ENCODE measurements around the gene CDKAL1. TPM values are rescaled to one million over a fixed set of nuclear protein-coding genes. Genes with fewer than 3 reads are reported as not detected.
"Not testable (repeated sequence)": the region's sequence is repeated elsewhere in the genome, so short reads cannot be mapped to it uniquely, and the experiment has no call there.

The CDKAL1 gene
- total and polyA plus RNA-seq, 2 donors: 9.8 to 19.9 TPM

DNA sequence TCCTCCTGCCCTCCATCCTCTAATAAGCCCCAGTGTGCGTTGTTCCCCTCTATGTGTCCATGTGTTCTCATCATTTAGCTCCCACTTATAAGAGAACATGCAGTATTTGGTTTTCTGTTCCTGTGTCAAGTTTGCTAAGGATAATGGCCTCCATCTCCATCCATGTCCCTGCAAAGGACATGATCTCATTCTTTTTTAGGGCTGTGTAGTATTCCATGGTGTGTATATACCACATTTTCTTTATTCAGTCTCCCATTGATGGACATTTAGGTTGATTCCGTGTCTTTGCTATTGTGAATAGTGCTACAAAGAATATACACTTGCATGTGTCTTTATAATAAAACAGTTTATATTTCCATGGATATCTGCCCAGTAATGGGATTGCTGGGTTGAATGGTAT, 75.7 kb downstream of the CDKAL1 start:
- WGBS: 98% methylated on average over 2 of the region's 2 CpGs
- H3K27ac ChIP-seq (ENCODE audit: low read depth in 1 of 2, low read length in 1 of 2); H3K27me3 ChIP-seq (ENCODE audit: control insufficient read depth in 2 of 2, insufficient read depth in 1 of 2, low read length in 1 of 2); H3K36me3 ChIP-seq (ENCODE audit: control insufficient read depth in 2 of 2, insufficient read depth in 2 of 2, low read length in 1 of 2); H3K4me3 ChIP-seq (ENCODE audit: low read length in 2 of 2); H3K4me1 ChIP-seq (ENCODE audit: control insufficient read depth in 2 of 2, insufficient read depth in 2 of 2, low read length in 2 of 2); DNase-seq (ENCODE audit: low read depth in 6 of 9, low spot score in 9 of 9); H3K9me3 ChIP-seq (ENCODE audit: control insufficient read depth in 2 of 2, insufficient read depth in 1 of 2, low read length in 1 of 2): not testable (repeated sequence)

- Histone ChIP-seq H3K4me3 (ENCODE audit: low read length in 2 of 2) (no peak overlapping the region), H3K27me3 (ENCODE audit: control insufficient read depth in 2 of 2, insufficient read depth in 1 of 2, low read length in 1 of 2) (no peaks in the 10 kb centered on the region), H3K9me3 (ENCODE audit: control insufficient read depth in 2 of 2, insufficient read depth in 1 of 2, low read length in 1 of 2) (no peaks in the 10 kb centered on the region), H3K4me1 (ENCODE audit: control insufficient read depth in 2 of 2, insufficient read depth in 2 of 2, low read length in 2 of 2) (no peaks in the 10 kb centered on the region), H3K36me3 (ENCODE audit: control insufficient read depth in 2 of 2, insufficient read depth in 2 of 2, low read length in 1 of 2) (peaks cover 0 to 3% of the 10 kb centered on the region in 2 donors), H3K27ac (ENCODE audit: low read depth in 1 of 2, low read length in 1 of 2) (no peak overlapping the region)
- DNase-seq (ENCODE audit: low read depth in 6 of 9, low spot score in 9 of 9): no peak
- WGBS: 100% methylated on average over 2 of the region's 2 CpGs
Measured at GRCh38 chr6:20610636-20611370, 76.5 kb downstream of the CDKAL1 start.

DNA sequence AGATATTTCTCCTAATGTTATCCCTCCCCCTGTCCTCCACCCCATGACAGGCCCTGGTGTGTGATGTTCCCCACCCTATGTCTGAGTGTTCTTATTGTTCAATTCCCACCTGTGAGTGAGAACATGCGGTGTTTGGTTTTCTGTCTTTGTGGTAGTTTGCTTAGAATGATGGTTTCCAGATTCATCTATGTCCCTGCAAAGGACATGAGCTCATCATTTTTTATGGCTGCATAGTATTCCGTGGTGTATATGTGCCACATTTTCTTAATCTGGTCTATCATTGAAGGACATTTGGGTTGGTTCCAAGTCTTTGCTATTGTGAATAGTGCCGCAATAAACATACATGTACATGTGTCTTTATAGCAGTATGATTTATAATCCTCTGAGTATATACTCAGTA, 83.3 kb downstream of the CDKAL1 start:
- not testable (repeated sequence) for H3K27ac ChIP-seq (ENCODE audit: low read depth in 1 of 2, low read length in 1 of 2); H3K9me3 ChIP-seq (ENCODE audit: control insufficient read depth in 2 of 2, insufficient read depth in 1 of 2, low read length in 1 of 2); H3K4me3 ChIP-seq (ENCODE audit: low read length in 2 of 2); DNase-seq (ENCODE audit: low read depth in 6 of 9, low spot score in 9 of 9); H3K36me3 ChIP-seq (ENCODE audit: control insufficient read depth in 2 of 2, insufficient read depth in 2 of 2, low read length in 1 of 2); H3K27me3 ChIP-seq (ENCODE audit: control insufficient read depth in 2 of 2, insufficient read depth in 1 of 2, low read length in 1 of 2); H3K4me1 ChIP-seq (ENCODE audit: control insufficient read depth in 2 of 2, insufficient read depth in 2 of 2, low read length in 2 of 2)
- 99% methylated on average over 3 of the region's 3 CpGs for WGBS

DNA sequence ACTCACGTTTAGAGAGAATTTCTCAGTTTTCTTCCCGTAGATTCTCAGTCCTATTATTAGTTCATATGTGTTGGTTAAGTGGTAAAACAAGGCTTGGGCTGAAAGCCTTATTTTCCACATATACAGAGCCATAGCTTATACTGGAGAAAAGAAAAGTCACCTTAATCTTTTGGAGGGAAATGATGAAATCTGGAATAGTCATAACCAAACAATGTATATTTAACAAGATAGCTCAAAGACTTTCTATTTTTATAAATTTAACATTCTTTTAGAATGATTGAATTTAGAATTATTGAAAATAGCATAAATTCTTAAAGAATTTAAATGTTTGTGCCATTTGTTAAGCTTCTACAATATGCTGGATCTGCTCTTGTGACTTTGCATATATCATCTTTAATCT, 85.8 kb downstream of the CDKAL1 start:
- Histone ChIP-seq H3K4me1 (ENCODE audit: control insufficient read depth in 2 of 2, insufficient read depth in 2 of 2, low read length in 2 of 2) (no peaks in the 10 kb centered on the region), H3K4me3 (ENCODE audit: low read length in 2 of 2) (no peak overlapping the region), H3K27ac (ENCODE audit: low read depth in 1 of 2, low read length in 1 of 2) (no peak overlapping the region), H3K27me3 (ENCODE audit: control insufficient read depth in 2 of 2, insufficient read depth in 1 of 2, low read length in 1 of 2) (no peaks in the 10 kb centered on the region), H3K36me3 (ENCODE audit: control insufficient read depth in 2 of 2, insufficient read depth in 2 of 2, low read length in 1 of 2) (no peaks in the 10 kb centered on the region), H3K9me3 (ENCODE audit: control insufficient read depth in 2 of 2, insufficient read depth in 1 of 2, low read length in 1 of 2) (no peaks in the 10 kb centered on the region)
- 100% methylated on average over 2 of the region's 2 CpGs for WGBS
- no peak for DNase-seq (ENCODE audit: low read depth in 6 of 9, low spot score in 9 of 9)

DNA sequence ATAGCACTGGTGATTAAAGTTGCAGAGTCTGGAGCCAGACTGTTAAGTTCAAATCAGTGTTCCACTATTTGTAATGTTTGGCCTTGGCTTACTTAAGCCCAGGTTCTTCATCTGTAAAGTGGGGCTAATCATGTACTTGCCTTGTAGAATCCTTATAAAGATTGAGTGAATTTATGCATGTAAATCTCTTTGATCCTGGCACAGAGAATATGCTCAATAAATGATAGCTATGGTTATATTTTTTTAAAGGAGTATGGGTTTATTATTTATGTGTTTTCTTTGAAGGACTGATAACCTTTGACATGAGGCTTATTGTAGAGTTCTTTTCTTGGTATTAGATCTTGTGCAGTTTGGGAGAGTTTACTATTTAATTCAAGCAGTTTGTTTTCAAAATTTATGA, 89.5 kb downstream of the CDKAL1 start:
- no peaks in the 10 kb centered on the region for H3K27me3 ChIP-seq (ENCODE audit: control insufficient read depth in 2 of 2, insufficient read depth in 1 of 2, low read length in 1 of 2)
- DNase-seq (ENCODE audit: low read depth in 6 of 9, low spot score in 9 of 9): no peak
- no peaks in the 10 kb centered on the region for H3K36me3 ChIP-seq (ENCODE audit: control insufficient read depth in 2 of 2, insufficient read depth in 2 of 2, low read length in 1 of 2)
- no peak overlapping the region for H3K4me3 ChIP-seq (ENCODE audit: low read length in 2 of 2)
- no peaks in the 10 kb centered on the region for H3K9me3 ChIP-seq (ENCODE audit: control insufficient read depth in 2 of 2, insufficient read depth in 1 of 2, low read length in 1 of 2)
- H3K27ac ChIP-seq (ENCODE audit: low read depth in 1 of 2, low read length in 1 of 2): no peak overlapping the region
- H3K4me1 ChIP-seq (ENCODE audit: control insufficient read depth in 2 of 2, insufficient read depth in 2 of 2, low read length in 2 of 2): no peaks in the 10 kb centered on the region

DNA sequence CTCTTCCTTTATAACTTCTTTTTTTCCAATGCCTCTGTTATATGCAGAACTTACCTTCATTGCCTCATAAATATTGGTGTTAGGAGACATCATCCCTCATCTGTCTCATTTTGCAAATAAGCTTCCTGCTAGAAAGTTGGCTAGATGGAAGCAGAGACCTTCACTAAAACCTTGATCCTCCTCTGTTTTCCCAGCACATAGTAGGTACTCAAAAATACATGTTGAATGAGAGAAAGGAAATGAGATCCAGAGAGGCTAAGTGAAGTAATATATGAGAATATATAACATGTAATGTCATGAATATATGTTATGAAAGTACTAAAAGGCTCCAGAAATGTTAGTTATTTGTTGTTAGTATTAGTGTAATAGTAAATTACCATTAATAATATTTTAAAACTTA, 91.9 kb downstream of the CDKAL1 start:
- Histone ChIP-seq H3K36me3 (ENCODE audit: control insufficient read depth in 2 of 2, insufficient read depth in 2 of 2, low read length in 1 of 2) (no peaks in the 10 kb centered on the region), H3K4me1 (ENCODE audit: control insufficient read depth in 2 of 2, insufficient read depth in 2 of 2, low read length in 2 of 2) (no peaks in the 10 kb centered on the region), H3K4me3 (ENCODE audit: low read length in 2 of 2) (no peak overlapping the region), H3K27ac (ENCODE audit: low read depth in 1 of 2, low read length in 1 of 2) (no peak overlapping the region), H3K27me3 (ENCODE audit: control insufficient read depth in 2 of 2, insufficient read depth in 1 of 2, low read length in 1 of 2) (no peaks in the 10 kb centered on the region), H3K9me3 (ENCODE audit: control insufficient read depth in 2 of 2, insufficient read depth in 1 of 2, low read length in 1 of 2) (no peaks in the 10 kb centered on the region)
- no peak for DNase-seq (ENCODE audit: low read depth in 6 of 9, low spot score in 9 of 9)

GRCh38 chr6:20629509-20629908, 95.3 kb downstream of the CDKAL1 start:
- WGBS: 100% methylated on average over 1 of the region's 1 CpG
- Histone ChIP-seq H3K27ac (ENCODE audit: low read depth in 1 of 2, low read length in 1 of 2) (no peak overlapping the region), H3K4me1 (ENCODE audit: control insufficient read depth in 2 of 2, insufficient read depth in 2 of 2, low read length in 2 of 2) (no peaks in the 10 kb centered on the region), H3K27me3 (ENCODE audit: control insufficient read depth in 2 of 2, insufficient read depth in 1 of 2, low read length in 1 of 2) (no peaks in the 10 kb centered on the region), H3K9me3 (ENCODE audit: control insufficient read depth in 2 of 2, insufficient read depth in 1 of 2, low read length in 1 of 2) (no peaks in the 10 kb centered on the region), H3K4me3 (ENCODE audit: low read length in 2 of 2) (no peak overlapping the region), H3K36me3 (ENCODE audit: control insufficient read depth in 2 of 2, insufficient read depth in 2 of 2, low read length in 1 of 2) (peaks cover 0 to 2% of the 10 kb centered on the region in 2 donors)
- no peak for DNase-seq (ENCODE audit: low read depth in 6 of 9, low spot score in 9 of 9)

- no peak for DNase-seq (ENCODE audit: low read depth in 6 of 9, low spot score in 9 of 9)
- no peaks in the 10 kb centered on the region for H3K27me3 ChIP-seq (ENCODE audit: control insufficient read depth in 2 of 2, insufficient read depth in 1 of 2, low read length in 1 of 2)
- H3K27ac ChIP-seq (ENCODE audit: low read depth in 1 of 2, low read length in 1 of 2): no peak overlapping the region
- H3K4me1 ChIP-seq (ENCODE audit: control insufficient read depth in 2 of 2, insufficient read depth in 2 of 2, low read length in 2 of 2): no peaks in the 10 kb centered on the region
- WGBS: 96% methylated on average over 3 of the region's 3 CpGs
- H3K36me3 ChIP-seq (ENCODE audit: control insufficient read depth in 2 of 2, insufficient read depth in 2 of 2, low read length in 1 of 2): peaks cover 0 to 2% of the 10 kb centered on the region in 2 donors
- H3K9me3 ChIP-seq (ENCODE audit: control insufficient read depth in 2 of 2, insufficient read depth in 1 of 2, low read length in 1 of 2): no peaks in the 10 kb centered on the region
- no peak overlapping the region for H3K4me3 ChIP-seq (ENCODE audit: low read length in 2 of 2)
Measured at GRCh38 chr6:20630136-20630535, 95.9 kb downstream of the CDKAL1 start.

DNA sequence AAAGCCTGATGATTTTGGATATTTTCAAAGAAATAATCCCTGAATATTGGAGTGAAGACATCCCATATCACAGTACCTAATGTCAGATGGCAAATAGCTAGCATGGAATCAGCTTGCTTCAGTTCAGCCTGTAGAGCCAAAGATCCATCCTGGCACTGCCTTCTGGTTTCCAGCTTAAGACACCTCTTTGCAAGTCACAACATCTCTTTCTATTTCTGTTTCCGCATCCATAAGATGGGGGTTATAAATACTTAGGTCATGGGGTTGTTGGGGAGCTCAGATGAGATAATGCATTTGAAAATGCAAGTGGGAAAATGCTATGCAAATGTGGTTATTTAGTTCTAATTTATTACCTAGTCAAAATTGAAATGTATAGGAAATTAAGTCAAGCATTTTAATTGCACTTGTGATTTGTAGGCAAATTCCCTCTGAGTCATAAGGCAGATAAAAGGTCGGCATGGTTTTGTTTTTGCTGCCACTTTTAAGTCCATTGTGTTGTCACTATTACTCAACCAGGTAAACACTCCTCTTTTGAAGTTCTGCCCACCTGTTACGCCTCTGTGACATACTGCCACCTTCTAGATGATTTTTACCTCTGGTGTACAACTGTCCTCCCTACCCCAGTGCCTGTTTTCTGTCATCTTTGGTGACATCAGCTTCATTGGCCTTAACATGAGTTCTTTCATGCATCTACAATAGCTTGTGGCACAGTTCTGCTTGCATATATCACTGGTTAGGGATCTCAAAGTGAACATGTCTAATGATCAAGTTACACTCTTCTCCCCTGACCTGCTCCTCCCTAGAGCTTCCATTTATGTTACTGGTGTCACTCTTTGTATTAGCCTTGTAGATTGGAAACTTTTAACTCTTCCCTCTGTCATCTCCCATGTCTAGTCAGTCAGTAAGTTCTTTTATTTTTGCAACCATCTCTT, 96.6 kb downstream of the CDKAL1 start:
- Histone ChIP-seq H3K9me3 (ENCODE audit: control insufficient read depth in 2 of 2, insufficient read depth in 1 of 2, low read length in 1 of 2) (no peaks in the 10 kb centered on the region), H3K36me3 (ENCODE audit: control insufficient read depth in 2 of 2, insufficient read depth in 2 of 2, low read length in 1 of 2) (peaks cover 0 to 2% of the 10 kb centered on the region in 2 donors), H3K4me1 (ENCODE audit: control insufficient read depth in 2 of 2, insufficient read depth in 2 of 2, low read length in 2 of 2) (no peaks in the 10 kb centered on the region), H3K4me3 (ENCODE audit: low read length in 2 of 2) (no peak overlapping the region), H3K27me3 (ENCODE audit: control insufficient read depth in 2 of 2, insufficient read depth in 1 of 2, low read length in 1 of 2) (no peaks in the 10 kb centered on the region), H3K27ac (ENCODE audit: low read depth in 1 of 2, low read length in 1 of 2) (no peak overlapping the region)
- 97% methylated on average over 3 of the region's 3 CpGs for WGBS
- peak in 1 of 9 donors; percentile 3 for DNase-seq (ENCODE audit: low read depth in 6 of 9, low spot score in 9 of 9)

Data from thymus (tissue), 11 donors.